OCI-LY3 (cell line): Measurements from ENCODE around the gene RSRP1.
"Not testable (repeated sequence)": the region's sequence is repeated elsewhere in the genome, so short reads cannot be mapped to it uniquely, and the experiment has no call there.

Source experiments
- EZH2phosphoT487 ChIP-seq: fragments of 200-600 bp; shearing (Covaris generic); IDR thresholded peaks from 2 replicates; pipeline ENCODE4 v1.6.1; 2018; ENCODE audit warnings: antibody characterized with exemption, mixed run types, low read depth
- TF ChIP-seq, protein P1 (sequence below): fragments of 200-600, 300-600 bp; sonication (generic); IDR thresholded peaks from 2 replicates; pipeline ENCODE4 v1.5.1; 2014; ENCODE audit warnings: antibody characterized with exemption, low read length, low read depth

DNA sequence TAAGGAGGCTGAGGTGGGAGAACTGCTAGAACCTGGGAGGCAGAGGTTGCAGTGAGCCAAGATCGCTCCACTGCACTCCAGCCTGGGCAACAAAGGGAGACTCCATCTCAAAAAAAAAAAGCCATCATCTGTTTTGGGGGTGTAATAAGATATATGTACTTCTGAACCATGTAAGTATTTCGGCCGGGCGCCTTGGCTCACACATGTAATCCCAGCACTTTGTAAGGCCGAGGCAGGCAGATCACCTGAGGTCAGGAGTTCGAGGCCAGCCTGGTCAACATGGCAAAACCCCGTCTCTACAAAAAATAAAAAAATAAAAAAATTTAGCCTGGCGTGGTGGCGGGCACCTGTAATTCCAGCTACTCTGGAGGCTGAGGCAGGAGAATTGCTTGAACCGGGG lies 11.8 kb downstream of the RSRP1 start:
- TF ChIP-seq, protein P1, sequence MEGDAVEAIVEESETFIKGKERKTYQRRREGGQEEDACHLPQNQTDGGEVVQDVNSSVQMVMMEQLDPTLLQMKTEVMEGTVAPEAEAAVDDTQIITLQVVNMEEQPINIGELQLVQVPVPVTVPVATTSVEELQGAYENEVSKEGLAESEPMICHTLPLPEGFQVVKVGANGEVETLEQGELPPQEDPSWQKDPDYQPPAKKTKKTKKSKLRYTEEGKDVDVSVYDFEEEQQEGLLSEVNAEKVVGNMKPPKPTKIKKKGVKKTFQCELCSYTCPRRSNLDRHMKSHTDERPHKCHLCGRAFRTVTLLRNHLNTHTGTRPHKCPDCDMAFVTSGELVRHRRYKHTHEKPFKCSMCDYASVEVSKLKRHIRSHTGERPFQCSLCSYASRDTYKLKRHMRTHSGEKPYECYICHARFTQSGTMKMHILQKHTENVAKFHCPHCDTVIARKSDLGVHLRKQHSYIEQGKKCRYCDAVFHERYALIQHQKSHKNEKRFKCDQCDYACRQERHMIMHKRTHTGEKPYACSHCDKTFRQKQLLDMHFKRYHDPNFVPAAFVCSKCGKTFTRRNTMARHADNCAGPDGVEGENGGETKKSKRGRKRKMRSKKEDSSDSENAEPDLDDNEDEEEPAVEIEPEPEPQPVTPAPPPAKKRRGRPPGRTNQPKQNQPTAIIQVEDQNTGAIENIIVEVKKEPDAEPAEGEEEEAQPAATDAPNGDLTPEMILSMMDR: not testable (repeated sequence)
- TF ChIP-seq EZH2phosphoT487: not testable (repeated sequence)
